Endodermal cell (in vitro differentiated cells): Measurements from ENCODE around the gene YIF1B. TPM values are rescaled to one million over a fixed set of nuclear protein-coding genes. Genes with fewer than 3 reads are reported as not detected.

ENCODE experiments used
- DNase-seq: peaks from one replicate; pipeline ENCODE4 v3.0.0-alpha.2; 2017
- H3K27ac ChIP-seq: 2 replicates; pipeline ENCODE4 v1.5.1; 2013; ENCODE audit warnings: mild to moderate bottlenecking, low read depth, low read length, moderate library complexity
- H3K27me3 ChIP-seq: 2 replicates; pipeline ENCODE4 v1.6.1; 2013; ENCODE audit warnings: mild to moderate bottlenecking, low read length, moderate library complexity; ENCODE audit not compliant: insufficient read depth, control insufficient read depth, poor library complexity, severe bottlenecking
- H3K36me3 ChIP-seq: 2 replicates; pipeline ENCODE4 v1.7.0; 2013; ENCODE audit warnings: mild to moderate bottlenecking, low read length, moderate library complexity; ENCODE audit not compliant: control insufficient read depth, insufficient read depth
- H3K4me1 ChIP-seq: one replicate; pipeline ENCODE4 v1.7.0; 2013; ENCODE audit warnings: low read length; ENCODE audit not compliant: control insufficient read depth, insufficient read depth
- H3K4me3 ChIP-seq: 2 replicates; pipeline ENCODE4 v1.5.1; 2013; ENCODE audit warnings: mild to moderate bottlenecking, low read length, moderate library complexity
- H3K9ac ChIP-seq: 2 replicates; pipeline ENCODE4 v1.6.1; 2013; ENCODE audit warnings: mild to moderate bottlenecking, low read length, moderate library complexity; ENCODE audit not compliant: poor library complexity, severe bottlenecking; ENCODE audit errors: extremely low read depth
- H3K9me3 ChIP-seq: 2 replicates; pipeline ENCODE4 v1.6.1; 2013; ENCODE audit warnings: mild to moderate bottlenecking, low read length, moderate library complexity; ENCODE audit not compliant: control insufficient read depth
- H3K27ac Mint-ChIP-seq: 2 replicates; pipeline ENCODE4 v1.8.0; 2020; ENCODE audit warnings: mixed read lengths
- H3K27me3 Mint-ChIP-seq: 2 replicates; pipeline ENCODE4 v1.8.0; 2021; ENCODE audit warnings: mild to moderate bottlenecking, mixed read lengths; ENCODE audit not compliant: insufficient read depth
- H3K36me3 Mint-ChIP-seq: 2 replicates; pipeline ENCODE4 v1.8.0; 2020; ENCODE audit warnings: low read depth, mixed read lengths
- H3K4me1 Mint-ChIP-seq: 2 replicates; pipeline ENCODE4 v1.8.0; 2020; ENCODE audit warnings: mixed read lengths
- H3K4me3 Mint-ChIP-seq: 2 replicates; pipeline ENCODE4 v1.8.0; 2020; ENCODE audit warnings: mild to moderate bottlenecking, moderate library complexity, mixed read lengths
- H3K9me3 Mint-ChIP-seq: 2 replicates; pipeline ENCODE4 v1.8.0; 2020; ENCODE audit warnings: mild to moderate bottlenecking, mixed read lengths
- WGBS, 2 experiments: methylation state at CpG; one replicate each; pipeline versions ENCODE4 v1.1.5 to v1.1.7; 2013; ENCODE audit warnings: missing lambda C conversion rate in 2 of 2, mixed read lengths in 1 of 2; ENCODE audit not compliant: insufficient coverage in 1 of 2, insufficient read length in 1 of 2; 5-methylcytosine and 5-hydroxymethylcytosine counted together
- total RNA-seq, 2 donors: library from RNA; stranded (reverse); fragmentation: NEBNext Ultra II Directional in 1 of 2; extraction: Animal tissue kit (Norgen Biotek cat#: 25700) in 1 of 2; gene quantifications; 2 replicates in 1 of 2; 3 replicates in 1 of 2; pipeline ENCODE4 v1.2.1, GENCODE V29; 2021
- TF ChIP-seq, protein P1 (sequence below): fragments of 200-600 bp; sonication (generic); conservative IDR thresholded peaks from 2 replicates; pipeline ENCODE4 v1.5.0; 2021; ENCODE audit warnings: antibody characterized with exemption, mild to moderate bottlenecking

The YIF1B gene
- total RNA-seq, 2 donors from 2014 or later, result 68.6 to 74.6 TPM

DNA sequence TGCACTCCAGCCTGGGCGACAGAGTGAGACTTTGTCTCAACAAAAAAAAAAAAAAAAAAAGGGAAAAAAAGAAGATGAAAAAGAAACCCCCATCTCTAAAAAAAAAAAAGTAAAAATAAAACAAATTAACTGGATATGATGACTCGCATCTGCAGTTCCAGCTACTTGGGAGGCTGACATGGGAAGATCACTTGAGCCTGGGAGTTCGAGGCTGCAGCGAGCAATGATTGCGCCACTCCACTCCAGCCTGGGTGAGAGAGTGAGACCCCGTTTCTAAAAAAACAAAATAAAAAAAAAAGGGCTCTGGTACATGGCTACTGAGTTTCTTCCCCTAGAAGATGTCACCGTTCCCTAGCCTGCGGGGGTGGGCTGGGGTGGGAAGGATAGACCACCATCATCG is 17.5 kb upstream of the YIF1B start:
- no peak for DNase-seq
- Histone ChIP-seq H3K27me3 (no peaks in the 10 kb centered on the region), H3K4me1 (no peaks in the 10 kb centered on the region), H3K9me3 (no peaks in the 10 kb centered on the region), H3K36me3 (no peaks in the 10 kb centered on the region), H3K27ac (no peak overlapping the region), H3K4me3 (no peak overlapping the region), H3K9ac (no peak overlapping the region)
- peaks cover 5% of the 10 kb centered on the region for H3K4me1 Mint-ChIP-seq
- TF ChIP-seq, protein P1, sequence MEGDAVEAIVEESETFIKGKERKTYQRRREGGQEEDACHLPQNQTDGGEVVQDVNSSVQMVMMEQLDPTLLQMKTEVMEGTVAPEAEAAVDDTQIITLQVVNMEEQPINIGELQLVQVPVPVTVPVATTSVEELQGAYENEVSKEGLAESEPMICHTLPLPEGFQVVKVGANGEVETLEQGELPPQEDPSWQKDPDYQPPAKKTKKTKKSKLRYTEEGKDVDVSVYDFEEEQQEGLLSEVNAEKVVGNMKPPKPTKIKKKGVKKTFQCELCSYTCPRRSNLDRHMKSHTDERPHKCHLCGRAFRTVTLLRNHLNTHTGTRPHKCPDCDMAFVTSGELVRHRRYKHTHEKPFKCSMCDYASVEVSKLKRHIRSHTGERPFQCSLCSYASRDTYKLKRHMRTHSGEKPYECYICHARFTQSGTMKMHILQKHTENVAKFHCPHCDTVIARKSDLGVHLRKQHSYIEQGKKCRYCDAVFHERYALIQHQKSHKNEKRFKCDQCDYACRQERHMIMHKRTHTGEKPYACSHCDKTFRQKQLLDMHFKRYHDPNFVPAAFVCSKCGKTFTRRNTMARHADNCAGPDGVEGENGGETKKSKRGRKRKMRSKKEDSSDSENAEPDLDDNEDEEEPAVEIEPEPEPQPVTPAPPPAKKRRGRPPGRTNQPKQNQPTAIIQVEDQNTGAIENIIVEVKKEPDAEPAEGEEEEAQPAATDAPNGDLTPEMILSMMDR, result no peak
- H3K36me3 Mint-ChIP-seq, result no peaks in the 10 kb centered on the region
- WGBS, 2 experiments, result 91 to 95% methylated on average over 5 to 8 of the region's 9 CpGs
- H3K4me3 Mint-ChIP-seq, result no peak overlapping the region
- no peaks in the 10 kb centered on the region for H3K9me3 Mint-ChIP-seq
- H3K27me3 Mint-ChIP-seq, result peaks cover 1% of the 10 kb centered on the region
- H3K27ac Mint-ChIP-seq, result no peak overlapping the region

- no peak overlapping the region for H3K4me3 ChIP-seq
- Mint-ChIP-seq H3K27ac (no peak overlapping the region), H3K27me3 (no peaks in the 10 kb centered on the region), H3K4me3 (no peak overlapping the region), H3K9me3 (no peaks in the 10 kb centered on the region), H3K36me3 (peaks cover 3% of the 10 kb centered on the region), H3K4me1 (no peaks in the 10 kb centered on the region)
- TF ChIP-seq, protein P1, result no peak
- no peaks in the 10 kb centered on the region for H3K4me1 ChIP-seq
- no peaks in the 10 kb centered on the region for H3K27me3 ChIP-seq
- H3K9ac ChIP-seq, result no peak overlapping the region
- DNase-seq, result no peak
- WGBS, 2 experiments, result 100% methylated on average over 1 of the region's 1 CpG; no CpG with 5 or more reads in 1 of the 2 experiments
- no peak overlapping the region for H3K27ac ChIP-seq
- H3K9me3 ChIP-seq, result no peaks in the 10 kb centered on the region
- H3K36me3 ChIP-seq, result no peaks in the 10 kb centered on the region
Observed at GRCh38 chr19:38331728-38332127, 16.0 kb upstream of the YIF1B start.

GRCh38 chr19:38329651-38330050 is 13.9 kb upstream of the YIF1B start:
- Mint-ChIP-seq H3K27ac (no peak overlapping the region), H3K9me3 (no peaks in the 10 kb centered on the region)

More at GRCh38 chr19:38329651-38330050, 13.9 kb upstream of the YIF1B start:
- Histone ChIP-seq H3K9me3 (no peaks in the 10 kb centered on the region), H3K4me1 (no peaks in the 10 kb centered on the region), H3K4me3 (no peak overlapping the region), H3K27ac (no peak overlapping the region), H3K27me3 (no peaks in the 10 kb centered on the region), H3K36me3 (no peaks in the 10 kb centered on the region), H3K9ac (no peak overlapping the region)
- Mint-ChIP-seq H3K27me3 (no peaks in the 10 kb centered on the region), H3K36me3 (peaks cover 3% of the 10 kb centered on the region), H3K4me3 (no peak overlapping the region), H3K4me1 (no peaks in the 10 kb centered on the region)
- TF ChIP-seq, protein P1, result no peak
- WGBS, 2 experiments, result 93 to 100% methylated on average over 2 to 7 of the region's 7 CpGs
- no peak for DNase-seq
